ENCODE results near the gene TMEM151A. TPM values are rescaled to one million over a fixed set of nuclear protein-coding genes. Genes with fewer than 3 reads are reported as not detected.

Gene TMEM151A
- total and polyA plus RNA-seq, 2 experiments from 2014 or later: 1.0 to 4.4 TPM

- H4K20me1 ChIP-seq (replicated peaks; ENCODE audit: insufficient read depth): 0 out of 2 replicates have a peak, but pooled peaks cover 3% of the 10 kb centered on the region
- TF ChIP-seq JUNB (IDR thresholded peaks at IDR 0.05; ENCODE audit: unreplicated experiment): no peak
- TF ChIP-seq NANOG (IDR thresholded peaks at IDR 0.05; ENCODE audit: borderline replicate concordance): no peak
- TF ChIP-seq EZH2 (IDR thresholded peaks at IDR 0.05; ENCODE audit: low read depth, unreplicated experiment): no peak
- TF ChIP-seq CTCF (conservative IDR thresholded peaks at IDR 0.05; ENCODE audit: low read depth in 2 of 2): no peak
- TF ChIP-seq ETS1 (IDR thresholded peaks at IDR 0.05): no peak
- no peak for TF ChIP-seq ZNF331 (CRISPR knock-in tag; IDR thresholded peaks at IDR 0.05; ENCODE audit: low read depth)
- no peak for TF ChIP-seq REST (IDR thresholded peaks at IDR 0.05; ENCODE audit: unreplicated experiment)
- TF ChIP-seq EZH2phosphoT487 (IDR thresholded peaks at IDR 0.05; ENCODE audit: unreplicated experiment): no peak
- TF ChIP-seq CREB1 (CRISPR knock-in tag; IDR thresholded peaks at IDR 0.05; ENCODE audit: low read depth): no peak
- no peak for TF ChIP-seq ZNF114 (CRISPR knock-in tag; IDR thresholded peaks at IDR 0.05)
- TF ChIP-seq POLR2AphosphoS5 (IDR thresholded peaks at IDR 0.05; ENCODE audit: low read depth): no peak
- peaks cover 14% of the 10 kb centered on the region for H3K79me2 ChIP-seq (replicated peaks; ENCODE audit: insufficient read depth)
- Mint-ChIP-seq H3K36me3 (ENCODE audit: low read depth) (peaks cover 24% of the 10 kb centered on the region), H3K4me1 (peaks cover 30% of the 10 kb centered on the region), H3K27me3 (ENCODE audit: insufficient read depth, low read depth, poor library complexity) (peaks cover 30% of the 10 kb centered on the region), H3K27ac (peak overlapping the region; percentile 72), H3K4me3 (peak overlapping the region; percentile 96), H3K9me3 (peaks cover 5% of the 10 kb centered on the region; the same call in 2 of the 3 replicates)
- H3K4me1 ChIP-seq (ENCODE audit: insufficient read depth): peaks cover 15% of the 10 kb centered on the region
- H3K9me2 ChIP-seq (ENCODE audit: insufficient read depth): no peaks in the 10 kb centered on the region
- peak overlapping the region; percentile 98 for H3K4me2 ChIP-seq
- no peaks in the 10 kb centered on the region; the same call in 1 of the 2 replicates for H3K36me3 ChIP-seq (ENCODE audit: insufficient read depth)
- ATAC-seq: peak; percentile 2; the same call in 2 of the 3 replicates
- no peak overlapping the region for H2AFZ ChIP-seq
- H3K27me3 ChIP-seq (ENCODE audit: insufficient read depth): peaks cover 8% of the 10 kb centered on the region; the same call in 1 of the 2 replicates
- H3F3A ChIP-seq (replicated peaks; ENCODE audit: low read depth): peaks cover 26% of the 10 kb centered on the region
- no peak overlapping the region for H3K27ac ChIP-seq (ENCODE audit: low read depth)
- DNase-seq (ENCODE audit: low spot score): no peak
- H3K4me3 ChIP-seq: peak overlapping the region; percentile 99
These were observed 53.6 kb downstream of the TMEM151A start for GRCh38 chr11:66345316-66345649.

Other genes starting within 250 kb of the TMEM151A start
- gene GAL3ST3, start 242.7 kb upstream of the TMEM151A start, total RNA-seq (2014; rRNA removed; shearing (Covaris generic)): 48.0 and 63.4 TPM in 2 replicates
- gene GAL3ST3, start 242.7 kb upstream of the TMEM151A start, polyA plus RNA-seq (2016; fragmentation: Nextera tagmentation; extraction: Ambion mirVana): 12.7 and 15.6 TPM in 2 replicates
- gene SF3B2, start 239.5 kb upstream of the TMEM151A start, total RNA-seq (2014; rRNA removed; shearing (Covaris generic)): 173 and 180 TPM in 2 replicates
- gene SF3B2, start 239.5 kb upstream of the TMEM151A start, polyA plus RNA-seq (2016; fragmentation: Nextera tagmentation; extraction: Ambion mirVana): 173 and 191 TPM in 2 replicates
- gene PACS1, start 221.6 kb upstream of the TMEM151A start, total RNA-seq (2014; rRNA removed; shearing (Covaris generic)): 23.7 and 37.5 TPM in 2 replicates
- 8.0 and 8.8 TPM in 2 replicates for gene PACS1, start 221.6 kb upstream of the TMEM151A start, polyA plus RNA-seq (2016; fragmentation: Nextera tagmentation; extraction: Ambion mirVana)
- 31.1 and 40.4 TPM in 2 replicates for gene KLC2, start 34.2 kb upstream of the TMEM151A start, total RNA-seq (2014; rRNA removed; shearing (Covaris generic))
- gene KLC2, start 34.2 kb upstream of the TMEM151A start, polyA plus RNA-seq (2016; fragmentation: Nextera tagmentation; extraction: Ambion mirVana): 17.8 and 18.3 TPM in 2 replicates
- 92.7 and 99.6 TPM in 2 replicates for gene RAB1B, start 23.3 kb upstream of the TMEM151A start, total RNA-seq (2014; rRNA removed; shearing (Covaris generic))
- 30.3 and 30.5 TPM in 2 replicates for gene RAB1B, start 23.3 kb upstream of the TMEM151A start, polyA plus RNA-seq (2016; fragmentation: Nextera tagmentation; extraction: Ambion mirVana)
- gene CNIH2, start 13.7 kb upstream of the TMEM151A start, total RNA-seq (2014; rRNA removed; shearing (Covaris generic)): 9.2 and 10.8 TPM in 2 replicates
- 4.3 and 7.9 TPM in 2 replicates for gene CNIH2, start 13.7 kb upstream of the TMEM151A start, polyA plus RNA-seq (2016; fragmentation: Nextera tagmentation; extraction: Ambion mirVana)
- 75.0 and 87.0 TPM in 2 replicates for gene YIF1A, start 2.8 kb upstream of the TMEM151A start, total RNA-seq (2014; rRNA removed; shearing (Covaris generic))
- gene YIF1A, start 2.8 kb upstream of the TMEM151A start, polyA plus RNA-seq (2016; fragmentation: Nextera tagmentation; extraction: Ambion mirVana): 71.5 and 75.6 TPM in 2 replicates
- 2.0 and 3.8 TPM in 2 replicates for gene CD248, start 25.1 kb downstream of the TMEM151A start, total RNA-seq (2014; rRNA removed; shearing (Covaris generic))
- 2.4 and 2.7 TPM in 2 replicates for gene CD248, start 25.1 kb downstream of the TMEM151A start, polyA plus RNA-seq (2016; fragmentation: Nextera tagmentation; extraction: Ambion mirVana)
- 3.7 and 8.2 TPM in 2 replicates for gene RIN1, start 44.5 kb downstream of the TMEM151A start, total RNA-seq (2014; rRNA removed; shearing (Covaris generic))
- 1.9 and 2.5 TPM in 2 replicates for gene RIN1, start 44.5 kb downstream of the TMEM151A start, polyA plus RNA-seq (2016; fragmentation: Nextera tagmentation; extraction: Ambion mirVana)
- 53.6 and 59.1 TPM in 2 replicates for gene BRMS1, start 53.2 kb downstream of the TMEM151A start, total RNA-seq (2014; rRNA removed; shearing (Covaris generic))
- gene BRMS1, start 53.2 kb downstream of the TMEM151A start, polyA plus RNA-seq (2016; fragmentation: Nextera tagmentation; extraction: Ambion mirVana): 61.7 and 62.2 TPM in 2 replicates
- 41.9 TPM in 2 replicates for gene B4GAT1, start 55.7 kb downstream of the TMEM151A start, total RNA-seq (2014; rRNA removed; shearing (Covaris generic))
- 23.5 and 26.7 TPM in 2 replicates for gene B4GAT1, start 55.7 kb downstream of the TMEM151A start, polyA plus RNA-seq (2016; fragmentation: Nextera tagmentation; extraction: Ambion mirVana)
- gene SLC29A2, start 79.9 kb downstream of the TMEM151A start, total RNA-seq (2014; rRNA removed; shearing (Covaris generic)): 26.3 and 31.1 TPM in 2 replicates
- gene SLC29A2, start 79.9 kb downstream of the TMEM151A start, polyA plus RNA-seq (2016; fragmentation: Nextera tagmentation; extraction: Ambion mirVana): 26.0 TPM in 2 replicates
- gene NPAS4, start 129.1 kb downstream of the TMEM151A start, total RNA-seq (2014; rRNA removed; shearing (Covaris generic)): 0.35 and 0.97 TPM in 2 replicates
- gene NPAS4, start 129.1 kb downstream of the TMEM151A start, polyA plus RNA-seq (2016; fragmentation: Nextera tagmentation; extraction: Ambion mirVana): 0.66 and 0.71 TPM in 2 replicates
- gene MRPL11, start 147.0 kb downstream of the TMEM151A start, total RNA-seq (2014; rRNA removed; shearing (Covaris generic)): 139 and 234 TPM in 2 replicates
- 236 and 237 TPM in 2 replicates for gene MRPL11, start 147.0 kb downstream of the TMEM151A start, polyA plus RNA-seq (2016; fragmentation: Nextera tagmentation; extraction: Ambion mirVana)
- gene PELI3, start 175.0 kb downstream of the TMEM151A start, total RNA-seq (2014; rRNA removed; shearing (Covaris generic)): 8.5 and 9.1 TPM in 2 replicates
- gene PELI3, start 175.0 kb downstream of the TMEM151A start, polyA plus RNA-seq (2016; fragmentation: Nextera tagmentation; extraction: Ambion mirVana): 2.2 and 2.8 TPM in 2 replicates
- 85.9 and 101 TPM in 2 replicates for gene DPP3, start 188.5 kb downstream of the TMEM151A start, total RNA-seq (2014; rRNA removed; shearing (Covaris generic))
- gene DPP3, start 188.5 kb downstream of the TMEM151A start, polyA plus RNA-seq (2016; fragmentation: Nextera tagmentation; extraction: Ambion mirVana): 22.2 and 22.7 TPM in 2 replicates
- gene BBS1, start 218.7 kb downstream of the TMEM151A start, total RNA-seq (2014; rRNA removed; shearing (Covaris generic)): 27.8 and 41.3 TPM in 2 replicates
- 8.7 and 11.6 TPM in 2 replicates for gene BBS1, start 218.7 kb downstream of the TMEM151A start, polyA plus RNA-seq (2016; fragmentation: Nextera tagmentation; extraction: Ambion mirVana)